ENCODE data around the gene SPSB2. TPM values are rescaled to one million over a fixed set of nuclear protein-coding genes. Genes with fewer than 3 reads are reported as not detected.

Gene SPSB2
- total and polyA plus RNA-seq, 9 of the 15 experiments (the other 6 are each of a cell fraction or from before 2014, with no cell fraction given): 0.10 to 10.6 (median 1.9) TPM

DNA sequence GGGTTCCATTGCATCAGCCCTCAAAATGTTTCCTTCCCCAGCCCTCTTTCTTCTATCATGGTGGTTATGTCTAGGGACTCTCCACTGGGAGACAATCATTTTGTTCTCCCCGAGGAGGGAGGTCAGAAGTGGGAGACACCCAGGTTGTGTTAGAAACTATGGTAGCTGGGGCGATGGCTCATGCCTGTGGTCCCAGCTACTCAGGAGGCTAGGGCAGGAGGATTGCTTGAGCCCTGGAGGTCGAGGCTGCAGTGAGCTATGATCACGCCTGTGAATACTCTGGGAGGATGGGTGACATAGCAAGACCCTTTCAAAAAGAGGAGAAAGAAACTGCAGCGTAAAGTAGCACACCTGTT lies 18.5 kb upstream of the SPSB2 start:
- Histone ChIP-seq H2AFZ (ENCODE audit: low read depth, low read length) (peak overlapping the region; percentile 92), H4K20me1 (replicated peaks; ENCODE audit: control insufficient read depth, insufficient read depth, low read length) (no peaks in the 10 kb centered on the region), H3K4me3 (peak overlapping the region; percentile 42), H3K9ac (ENCODE audit: insufficient read depth in 1 of 2, low read depth in 2 of 2, low read length in 2 of 2) (peak overlapping the region; percentile 79 to 90), H3K36me3 (ENCODE audit: control insufficient read depth, insufficient read depth, low read length) (no peaks in the 10 kb centered on the region), H3K4me1 (replicated peaks in 1 of 2; ENCODE audit: control insufficient read depth in 2 of 2, insufficient read depth in 2 of 2, low read length in 2 of 2) (peaks cover 12 to 19% of the 10 kb centered on the region in 2 experiments; a peak in 4 of 5 replicates), H3K9me3 (replicated peaks; ENCODE audit: control insufficient read depth, insufficient read depth, low read depth, low read length) (no peaks in the 10 kb centered on the region), H3K79me2 (ENCODE audit: control insufficient read depth, insufficient read depth, low read length) (0 out of 3 replicates have a peak, but pooled peaks cover 2% of the 10 kb centered on the region), H3K4me2 (ENCODE audit: insufficient read depth, low read length) (peak overlapping the region; percentile 65), H3K27me3 (ENCODE audit: control insufficient read depth in 2 of 2, insufficient read depth in 2 of 2, low read length in 2 of 2) (no peaks in the 10 kb centered on the region), H3K9me1 (ENCODE audit: control insufficient read depth, insufficient read depth, low read length) (no peaks in the 10 kb centered on the region), H3K27ac (ENCODE audit: extremely low read depth, low read depth, low read length) (peak overlapping the region; percentile 72)
- 0 out of 4 replicates have a peak, but pooled peaks of 1 of the 2 experiments have one; percentile 8 for TF ChIP-seq FOXK2 (conservative IDR thresholded peaks at IDR 0.05 in 1 of 2, IDR thresholded peaks at IDR 0.05 in 1 of 2; ENCODE audit: low read depth in 2 of 2)
- TF ChIP-seq DACH1 (IDR thresholded peaks at IDR 0.05; ENCODE audit: partially characterized antibody): no peak
- TF ChIP-seq ZNF699 (CRISPR knock-in tag; IDR thresholded peaks at IDR 0.05; ENCODE audit: insufficient replicate concordance): no peak
- TF ChIP-seq ZC3H4 (CRISPR knock-in tag; IDR thresholded peaks at IDR 0.05; ENCODE audit: borderline replicate concordance): no peak
- TF ChIP-seq, protein P1, sequence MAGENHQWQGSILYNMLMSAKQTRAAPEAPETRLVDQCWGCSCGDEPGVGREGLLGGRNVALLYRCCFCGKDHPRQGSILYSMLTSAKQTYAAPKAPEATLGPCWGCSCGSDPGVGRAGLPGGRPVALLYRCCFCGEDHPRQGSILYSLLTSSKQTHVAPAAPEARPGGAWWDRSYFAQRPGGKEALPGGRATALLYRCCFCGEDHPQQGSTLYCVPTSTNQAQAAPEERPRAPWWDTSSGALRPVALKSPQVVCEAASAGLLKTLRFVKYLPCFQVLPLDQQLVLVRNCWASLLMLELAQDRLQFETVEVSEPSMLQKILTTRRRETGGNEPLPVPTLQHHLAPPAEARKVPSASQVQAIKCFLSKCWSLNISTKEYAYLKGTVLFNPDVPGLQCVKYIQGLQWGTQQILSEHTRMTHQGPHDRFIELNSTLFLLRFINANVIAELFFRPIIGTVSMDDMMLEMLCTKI (IDR thresholded peaks at IDR 0.05; ENCODE audit: partially characterized antibody): no peak
- 0 out of 2 replicates have a peak, but pooled peaks have one; percentile 4 for TF ChIP-seq GTF2E2 (tag; IDR thresholded peaks at IDR 0.05)
- TF ChIP-seq ZFP1 (CRISPR knock-in tag; IDR thresholded peaks at IDR 0.05): no peak
- TF ChIP-seq DDX20 (tag; IDR thresholded peaks at IDR 0.05; ENCODE audit: low read depth): no peak
- TF ChIP-seq ZFP36 (IDR thresholded peaks at IDR 0.05; ENCODE audit: low read depth, low read length, partially characterized antibody): no peak
- TF ChIP-seq BRD4 (IDR thresholded peaks at IDR 0.05): no peak; the same call in 1 of the 2 replicates
- TF ChIP-seq ZNF766 (CRISPR knock-in tag; conservative IDR thresholded peaks at IDR 0.05): 0 out of 2 replicates have a peak, but pooled peaks have one; percentile 22
- no peak for TF ChIP-seq DPF2 (IDR thresholded peaks at IDR 0.05)
- TF ChIP-seq ZNF79 (CRISPR knock-in tag; IDR thresholded peaks at IDR 0.05; ENCODE audit: low read depth): no peak
- no peak for TF ChIP-seq SNRNP70 (optimal IDR thresholded peaks at IDR 0.05; ENCODE audit: low read depth, low read length)
- ChIA-PET POLR2A (interaction anchor here (0.6 to 1.8 kb wide), 11 partner anchors 9 to 334 kb away, joined by 3 to 18 read pairs (median 5); partner anchors contain the start of genes C12orf57, CDCA3, RNU7-1 and SPSB2), CTCF (ENCODE audit: low intra/inter-chr PET ratio) (no interaction called here)
- intact Hi-C loops (cut with micrococcal nuclease) (loop anchor here (2.0 kb wide), 1 partner anchor 19 kb away; the partner anchor contains the start of gene SPSB2), in situ Hi-C loops (cut with MboI) (no loop called here)
- TSS peak; percentile 83 for BruUV-seq (replicated peaks)
- DNase-seq (ENCODE audit: extremely low read depth in 1 of 4, low spot score in 3 of 4): no peak
- WGBS (ENCODE audit: insufficient coverage, low coverage, missing lambda C conversion rate): 53% methylated on average over 5 of the region's 5 CpGs
- peak; percentile 34 for ATAC-seq
- no peak for FAIRE-seq

All from K562 (cell line).